B cell (primary cell): Measurements from ENCODE around the gene PDE3B. TPM values are rescaled to one million over a fixed set of nuclear protein-coding genes. Genes with fewer than 3 reads are reported as not detected.

Source experiments
- ATAC-seq: fragments of 200-7000 bp; cut with Tn5 transposase; one replicate; pipeline ENCODE4 v1.10.0; 2021; ENCODE audit warnings: low read depth, mild to moderate bottlenecking, moderate number of reproducible peaks, moderate library complexity
- CTCF ChIA-PET: fragments of 350-600 bp; sonication (Branson Sonifier 250); formaldehyde crosslinking; loops from one replicate; lab custom pipeline; 2021; ENCODE audit warnings: antibody characterized with exemption, inconsistent platforms; lab: Charles Lee
- POLR2A ChIA-PET: fragments of 350-600 bp; sonication (Branson Sonifier 250); formaldehyde crosslinking; loops from one replicate; lab custom pipeline; 2021; ENCODE audit warnings: antibody characterized with exemption; lab: Charles Lee
- DNase-seq: peaks from one replicate; pipeline ENCODE4 v3.0.0; 2013
- H2AFZ ChIP-seq: 2 replicates; pipeline ENCODE4 v1.6.1; 2012; ENCODE audit warnings: mild to moderate bottlenecking, low read depth, low read length; ENCODE audit not compliant: insufficient read depth, poor library complexity, severe bottlenecking
- H3K27ac ChIP-seq, 2 donors: 1 replicate in 1 of 2; 2 replicates in 1 of 2; pipeline ENCODE4 v1.5.1; 2012 to 2013; ENCODE audit warnings: low read length in 2 of 2, mild to moderate bottlenecking in 2 of 2, moderate library complexity in 1 of 2
- H3K27me3 ChIP-seq, 4 experiments: fragments of 200-600 bp in 1 of 4; sonication (generic) in 1 of 4; replicated peaks in 1 of 4; 1 replicate in 2 of 4; 2 replicates in 2 of 4; pipeline versions ENCODE4 v1.6.1 to v1.7.0; 2013 to 2016; ENCODE audit warnings: low read length in 3 of 4, mild to moderate bottlenecking in 2 of 4, mixed read lengths in 1 of 4, moderate library complexity in 1 of 4; ENCODE audit not compliant: insufficient read depth in 4 of 4, control insufficient read depth in 3 of 4; ENCODE audit errors: control extremely low read depth in 1 of 4
- H3K36me3 ChIP-seq, 2 experiments: replicated peaks in 1 of 2; 1 replicate in 1 of 2; 2 replicates in 1 of 2; pipeline versions ENCODE4 v1.6.1 to v1.7.1; 2013; ENCODE audit warnings: low read length in 1 of 2; ENCODE audit not compliant: insufficient read depth in 2 of 2, control insufficient read depth in 1 of 2; ENCODE audit errors: control extremely low read depth in 1 of 2, extremely low read depth in 1 of 2
- H3K4me1 ChIP-seq, 2 donors: fragments of 200-600 bp in 1 of 2; sonication (generic) in 1 of 2; 1 replicate in 1 of 2; 2 replicates in 1 of 2; pipeline versions ENCODE4 v1.5.1 to v1.6.1; 2013 to 2017; ENCODE audit warnings: low read length in 2 of 2; ENCODE audit not compliant: control insufficient read depth in 2 of 2, insufficient read depth in 2 of 2
- H3K4me2 ChIP-seq: replicated peaks from 2 replicates; pipeline ENCODE3; 2012; ENCODE audit warnings: mild to moderate bottlenecking, low read depth, low read length; ENCODE audit not compliant: poor library complexity, severe bottlenecking
- H3K4me3 ChIP-seq, 5 experiments: fragments of 200-600 bp in 1 of 5; sonication (generic) in 1 of 5; 1 replicate in 3 of 5; 2 replicates in 2 of 5; pipeline versions ENCODE4 v1.5.1 to v1.7.0; 2011 to 2016; ENCODE audit warnings: low read length in 4 of 5, mild to moderate bottlenecking in 4 of 5, low read depth in 2 of 5, control low read depth in 1 of 5, moderate library complexity in 1 of 5; ENCODE audit not compliant: insufficient read depth in 1 of 5; ENCODE audit errors: control extremely low read depth in 1 of 5, extremely low read depth in 1 of 5
- H3K79me2 ChIP-seq: fragments of 200-600 bp; sonication (generic); one replicate; pipeline ENCODE4 v1.6.0; 2016; ENCODE audit warnings: low read length; ENCODE audit not compliant: control insufficient read depth, insufficient read depth
- H3K9ac ChIP-seq: fragments of 200-600 bp; sonication (generic); 2 replicates; pipeline ENCODE4 v1.6.1; 2017; ENCODE audit warnings: mild to moderate bottlenecking, low read length, moderate library complexity
- H3K9me3 ChIP-seq, 3 donors: one replicate each; pipeline versions ENCODE4 v1.6.1 to v1.7.1; 2013; ENCODE audit warnings: low read length in 2 of 3; ENCODE audit not compliant: control insufficient read depth in 2 of 3, insufficient read depth in 1 of 3; ENCODE audit errors: control extremely low read depth in 1 of 3
- H4K20me1 ChIP-seq: 2 replicates; pipeline ENCODE4 v1.6.0; 2012; ENCODE audit warnings: mild to moderate bottlenecking, low read length; ENCODE audit not compliant: insufficient read depth, control insufficient read depth, poor library complexity, severe bottlenecking
- H3K27ac Mint-ChIP-seq: one replicate; pipeline ENCODE4 v1.8.0; 2021; ENCODE audit warnings: mixed read lengths
- H3K27me3 Mint-ChIP-seq: one replicate; pipeline ENCODE4 v1.8.0; 2021; ENCODE audit warnings: mixed read lengths
- H3K4me1 Mint-ChIP-seq: one replicate; pipeline ENCODE4 v1.8.0; 2021; ENCODE audit warnings: mixed read lengths
- H3K4me3 Mint-ChIP-seq: one replicate; pipeline ENCODE4 v1.8.0; 2021; ENCODE audit warnings: mixed read lengths
- H3K9me3 Mint-ChIP-seq: one replicate; pipeline ENCODE4 v1.8.0; 2022; ENCODE audit warnings: mixed read lengths; ENCODE audit not compliant: insufficient read depth
- EZH2 ChIP-seq: IDR thresholded peaks from 2 replicates; pipeline ENCODE4 v1.6.1; 2012; ENCODE audit warnings: borderline replicate concordance, low read depth, mild to moderate bottlenecking, moderate library complexity, low read length; ENCODE audit not compliant: insufficient read depth, poor library complexity, severe bottlenecking
- WGBS: methylation state at CpG from one replicate; pipeline ENCODE4 v1.1.5; 2013; ENCODE audit warnings: missing lambda C conversion rate; ENCODE audit not compliant: insufficient coverage; 5-methylcytosine and 5-hydroxymethylcytosine counted together
- intact Hi-C: fragments of 100-400 bp; cut with micrococcal nuclease; formaldehyde crosslinking; loops from one replicate; pipeline ENCODE4 v1.10.0; 2022
- polyA plus RNA-seq: library from polyadenylated mRNA; depleted of rRNA; stranded (reverse); fragments of >200 nt; gene quantifications from 2 replicates; pipeline ENCODE4 v1.2.3, GENCODE V29; 2012
- total RNA-seq, 2 donors: library from RNA; stranded (reverse); fragments of 120-200 nt in 1 of 2; gene quantifications; 1 replicate in 1 of 2; 2 replicates in 1 of 2; pipeline versions ENCODE4 v1.2.3 to v1.2.4, GENCODE V29; 2013 to 2022
- TF ChIP-seq, protein P1 (sequence below): fragments of 200-600 bp; IDR thresholded peaks from one replicate; pipeline ENCODE4 v1.8.0; 2022; ENCODE audit warnings: antibody characterized with exemption, mild to moderate bottlenecking

PDE3B gene
- total and polyA plus RNA-seq, 2 donors (not counting 1 experiment from before 2014, with no cell fraction given): 1.0 to 60.7 TPM

DNA sequence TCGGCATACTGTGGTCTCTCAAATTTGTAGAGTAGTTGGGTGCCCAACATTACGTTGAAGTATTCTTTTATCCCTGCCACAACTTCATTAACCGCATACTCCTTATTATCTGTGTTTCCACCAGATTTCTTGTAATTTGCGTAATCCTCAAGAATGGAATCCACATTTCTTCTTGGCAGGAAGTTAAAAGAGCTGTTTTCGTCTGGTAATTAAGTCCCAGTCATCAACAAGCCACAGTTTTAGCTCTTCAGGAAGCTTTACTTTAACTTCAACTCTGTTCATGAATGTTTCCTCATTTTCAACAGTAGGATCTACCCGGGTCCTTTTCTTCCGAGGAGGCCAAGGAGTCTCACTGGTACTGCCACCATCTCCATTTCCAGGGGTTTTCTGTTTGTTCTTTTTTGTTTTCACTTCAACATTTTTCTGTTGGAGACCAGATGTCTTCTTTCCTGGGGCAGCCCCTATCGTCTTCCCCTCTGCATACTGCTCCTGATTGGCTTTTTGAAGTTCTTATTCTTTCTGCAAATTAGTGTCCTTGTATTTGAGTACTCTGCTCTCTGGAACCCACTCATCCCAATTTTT is 30.3 kb downstream of the PDE3B start:
- CTCF ChIA-PET: no interaction called here
- H3K27me3 ChIP-seq: no peaks in the 10 kb centered on the region
- H3K79me2 ChIP-seq: no peaks in the 10 kb centered on the region
- 32% methylated on average over 4 of the region's 8 CpGs for WGBS
- no peak overlapping the region for H3K9ac ChIP-seq
- intact Hi-C loops: no loop called here
- H3K36me3 ChIP-seq: no peaks in the 10 kb centered on the region
- TF ChIP-seq EZH2: no peak
- TF ChIP-seq, protein P1, sequence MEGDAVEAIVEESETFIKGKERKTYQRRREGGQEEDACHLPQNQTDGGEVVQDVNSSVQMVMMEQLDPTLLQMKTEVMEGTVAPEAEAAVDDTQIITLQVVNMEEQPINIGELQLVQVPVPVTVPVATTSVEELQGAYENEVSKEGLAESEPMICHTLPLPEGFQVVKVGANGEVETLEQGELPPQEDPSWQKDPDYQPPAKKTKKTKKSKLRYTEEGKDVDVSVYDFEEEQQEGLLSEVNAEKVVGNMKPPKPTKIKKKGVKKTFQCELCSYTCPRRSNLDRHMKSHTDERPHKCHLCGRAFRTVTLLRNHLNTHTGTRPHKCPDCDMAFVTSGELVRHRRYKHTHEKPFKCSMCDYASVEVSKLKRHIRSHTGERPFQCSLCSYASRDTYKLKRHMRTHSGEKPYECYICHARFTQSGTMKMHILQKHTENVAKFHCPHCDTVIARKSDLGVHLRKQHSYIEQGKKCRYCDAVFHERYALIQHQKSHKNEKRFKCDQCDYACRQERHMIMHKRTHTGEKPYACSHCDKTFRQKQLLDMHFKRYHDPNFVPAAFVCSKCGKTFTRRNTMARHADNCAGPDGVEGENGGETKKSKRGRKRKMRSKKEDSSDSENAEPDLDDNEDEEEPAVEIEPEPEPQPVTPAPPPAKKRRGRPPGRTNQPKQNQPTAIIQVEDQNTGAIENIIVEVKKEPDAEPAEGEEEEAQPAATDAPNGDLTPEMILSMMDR: no peak
- H3K4me2 ChIP-seq: no peak overlapping the region
- no peaks in the 10 kb centered on the region for H3K9me3 Mint-ChIP-seq
- POLR2A ChIA-PET: no interaction called here
- H2AFZ ChIP-seq: peak overlapping the region; percentile 40
- no peak overlapping the region for H3K27ac Mint-ChIP-seq
- H3K27me3 Mint-ChIP-seq: peaks cover under 1% of the 10 kb centered on the region
- no peak overlapping the region for H3K4me3 ChIP-seq
- no peak overlapping the region for H3K27ac ChIP-seq
- H3K4me1 Mint-ChIP-seq: peaks cover 9% of the 10 kb centered on the region
- ATAC-seq: no peak
- H3K4me3 Mint-ChIP-seq: no peak overlapping the region
- H3K4me1 ChIP-seq: peaks cover 0 to 3% of the 10 kb centered on the region in 2 donors
- H4K20me1 ChIP-seq: no peaks in the 10 kb centered on the region
- peak; percentile 8 for DNase-seq
- H3K9me3 ChIP-seq: no peaks in the 10 kb centered on the region

DNA sequence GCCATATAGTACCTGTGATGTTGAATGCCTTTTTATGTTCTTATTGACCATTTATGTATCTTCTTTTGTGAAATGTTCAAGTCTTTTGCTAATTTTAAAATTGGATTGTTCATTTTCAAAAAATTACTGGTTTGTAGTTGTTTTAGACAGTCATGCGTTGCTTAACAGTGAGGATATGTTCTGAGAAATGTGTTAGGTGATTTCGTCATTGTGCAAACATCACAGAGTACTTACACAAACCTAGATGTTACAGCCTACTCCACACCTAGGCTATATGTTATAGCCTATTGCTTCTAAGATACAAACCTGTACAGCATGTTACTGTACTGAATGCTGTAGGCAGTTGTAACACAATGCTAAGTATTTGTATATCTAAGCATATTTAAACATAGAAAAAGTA is 32.5 kb downstream of the PDE3B start:
- intact Hi-C loops: no loop called here
- Mint-ChIP-seq H3K27me3 (peaks cover 9% of the 10 kb centered on the region), H3K4me1 (peaks cover 9% of the 10 kb centered on the region), H3K4me3 (no peak overlapping the region), H3K9me3 (peaks cover 6% of the 10 kb centered on the region), H3K27ac (no peak overlapping the region)
- TF ChIP-seq EZH2: no peak
- no peak for DNase-seq
- no peak overlapping the region for H3K27ac ChIP-seq
- no peak for ATAC-seq
- ChIA-PET POLR2A (no interaction called here), CTCF (no interaction called here)
- H3K4me2 ChIP-seq: no peak overlapping the region
- no peak overlapping the region for H3K4me3 ChIP-seq
- H3K4me1 ChIP-seq: peaks cover 0 to 3% of the 10 kb centered on the region in 2 donors
- H3K79me2 ChIP-seq: no peaks in the 10 kb centered on the region
- no peaks in the 10 kb centered on the region for H3K36me3 ChIP-seq
- H2AFZ ChIP-seq: no peak overlapping the region
- WGBS: no CpG with 5 or more reads among the region's 2 CpGs
- H3K9ac ChIP-seq: no peak overlapping the region
- no peaks in the 10 kb centered on the region for H4K20me1 ChIP-seq
- H3K27me3 ChIP-seq: no peaks in the 10 kb centered on the region
- peaks cover 0 to 3% (median 0%) of the 10 kb centered on the region in 3 donors for H3K9me3 ChIP-seq
